Measurements from ENCODE around the gene TUBA4B. TPM values are rescaled to one million over a fixed set of nuclear protein-coding genes. Genes with fewer than 3 reads are reported as not detected.

The TUBA4B gene
- total RNA-seq, 1 experiment from 2014 or later = not detected

GRCh38 chr2:219214141-219214540 is 38.9 kb upstream of the TUBA4B start:
- Histone ChIP-seq H3K9ac (ENCODE audit: extremely low read depth, insufficient read length, low read length) (no peak overlapping the region), H3T11ph (ENCODE audit: low read length) (no peak overlapping the region), H2AK5ac (ENCODE audit: insufficient read length, low read length) (no peak overlapping the region), H3K27ac (ENCODE audit: insufficient read length, low read depth, low read length) (no peak overlapping the region), H3K56ac (ENCODE audit: insufficient read length, low read depth, low read length) (no peak overlapping the region), H4K5ac (ENCODE audit: insufficient read length, low read depth, low read length) (no peak overlapping the region), H4K8ac (replicated peaks; ENCODE audit: insufficient read length, low read depth, low read length) (no peak overlapping the region), H3K79me2 (ENCODE audit: insufficient read depth, low read length) (no peaks in the 10 kb centered on the region), H3K4me2 (ENCODE audit: insufficient read depth, insufficient read length, low read length) (no peak overlapping the region), H3K23me2 (ENCODE audit: insufficient read length, low read depth, low read length, poor library complexity, severe bottlenecking) (peaks cover 7% of the 10 kb centered on the region), H3K79me1 (ENCODE audit: insufficient read depth, low read depth, low read length, poor library complexity, severe bottlenecking) (no peaks in the 10 kb centered on the region), H2BK15ac (ENCODE audit: low read depth, low read length) (no peak overlapping the region), H3K4ac (ENCODE audit: low read depth, low read length) (no peak overlapping the region), H2BK12ac (ENCODE audit: insufficient read length, low read depth, low read length) (no peak overlapping the region), H3K27me3 (ENCODE audit: insufficient read depth, low read length) (no peaks in the 10 kb centered on the region), H3K9me3 (ENCODE audit: control insufficient read depth, low read depth, low read length) (no peaks in the 10 kb centered on the region), H3K14ac (ENCODE audit: insufficient read depth, low read length) (no peak overlapping the region), H2BK120ac (ENCODE audit: low read depth, low read length, poor library complexity, severe bottlenecking) (no peak overlapping the region), H2AFZ (ENCODE audit: low read length) (no peak overlapping the region), H3K23ac (ENCODE audit: insufficient read length, low read depth, low read length) (no peak overlapping the region), H2BK5ac (ENCODE audit: insufficient read length, low read length) (no peak overlapping the region), H3K4me1 (ENCODE audit: insufficient read depth, low read length) (no peaks in the 10 kb centered on the region), H3K18ac (ENCODE audit: insufficient read length, low read depth, low read length) (no peak overlapping the region), H4K20me1 (ENCODE audit: control insufficient read depth, insufficient read depth, insufficient read length) (no peaks in the 10 kb centered on the region), H2BK20ac (ENCODE audit: low read depth, low read length, poor library complexity, severe bottlenecking) (no peak overlapping the region), H4K91ac (ENCODE audit: insufficient read length, low read depth, low read length) (no peak overlapping the region)
- no peaks in the 10 kb centered on the region; the same call in 1 of the 2 replicates for H3K27me3 Mint-ChIP-seq (ENCODE audit: low read depth)
- H3K4me3 Mint-ChIP-seq = no peak overlapping the region
- TF ChIP-seq, protein P1, sequence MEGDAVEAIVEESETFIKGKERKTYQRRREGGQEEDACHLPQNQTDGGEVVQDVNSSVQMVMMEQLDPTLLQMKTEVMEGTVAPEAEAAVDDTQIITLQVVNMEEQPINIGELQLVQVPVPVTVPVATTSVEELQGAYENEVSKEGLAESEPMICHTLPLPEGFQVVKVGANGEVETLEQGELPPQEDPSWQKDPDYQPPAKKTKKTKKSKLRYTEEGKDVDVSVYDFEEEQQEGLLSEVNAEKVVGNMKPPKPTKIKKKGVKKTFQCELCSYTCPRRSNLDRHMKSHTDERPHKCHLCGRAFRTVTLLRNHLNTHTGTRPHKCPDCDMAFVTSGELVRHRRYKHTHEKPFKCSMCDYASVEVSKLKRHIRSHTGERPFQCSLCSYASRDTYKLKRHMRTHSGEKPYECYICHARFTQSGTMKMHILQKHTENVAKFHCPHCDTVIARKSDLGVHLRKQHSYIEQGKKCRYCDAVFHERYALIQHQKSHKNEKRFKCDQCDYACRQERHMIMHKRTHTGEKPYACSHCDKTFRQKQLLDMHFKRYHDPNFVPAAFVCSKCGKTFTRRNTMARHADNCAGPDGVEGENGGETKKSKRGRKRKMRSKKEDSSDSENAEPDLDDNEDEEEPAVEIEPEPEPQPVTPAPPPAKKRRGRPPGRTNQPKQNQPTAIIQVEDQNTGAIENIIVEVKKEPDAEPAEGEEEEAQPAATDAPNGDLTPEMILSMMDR (conservative IDR thresholded peaks at IDR 0.05) = no peak
- H3K36me3 Mint-ChIP-seq (ENCODE audit: insufficient read depth in 1 of 3, low read depth in 3 of 3) = peaks cover 13 to 62% (median 55%) of the 10 kb centered on the region in 3 experiments
- peaks cover 13 to 17% of the 10 kb centered on the region in 2 experiments for H3K4me1 Mint-ChIP-seq
- no peaks in the 10 kb centered on the region for H3K9me3 Mint-ChIP-seq
- DNase-seq = no peak
- no peak overlapping the region for H3K27ac Mint-ChIP-seq
- no CpG with 5 or more reads among the region's 15 CpGs for WGBS (ENCODE audit: extremely low coverage, insufficient read length, low lambda C conversion rate)
